HepG2 (cell line): ENCODE data around the gene ASXL1.

Source experiments
- ADNP ChIP-seq: sonication (generic); formaldehyde crosslinking; IDR thresholded peaks from 2 replicates; pipeline ENCODE4 v1.4.0; 2020; ENCODE audit warnings: missing genetic modification reagents
- CCAR2 ChIP-seq: fragments of 200-400 bp; formaldehyde crosslinking; optimal IDR thresholded peaks from 2 replicates; pipeline ENCODE3; 2018; ENCODE audit warnings: low read depth, mild to moderate bottlenecking, low read length, moderate library complexity
- POLR2A ChIP-seq, 2 experiments: IDR thresholded peaks; 2 replicates each; pipeline ENCODE4 v1.6.1; 2011; ENCODE audit warnings: low read depth in 2 of 2, low read length in 2 of 2, mild to moderate bottlenecking in 1 of 2, moderate library complexity in 1 of 2; ENCODE audit not compliant: insufficient read depth in 1 of 2
- ZNF83 ChIP-seq: sonication (generic); formaldehyde crosslinking; IDR thresholded peaks from 2 replicates; pipeline ENCODE4 v1.4.0; 2020; ENCODE audit warnings: missing genetic modification reagents, mild to moderate bottlenecking, borderline replicate concordance
- TF ChIP-seq, protein P1 (sequence below): sonication (generic); formaldehyde crosslinking; IDR thresholded peaks from 2 replicates; pipeline ENCODE4 v1.4.0; 2020; ENCODE audit warnings: mild to moderate bottlenecking, missing genetic modification reagents, borderline replicate concordance

DNA sequence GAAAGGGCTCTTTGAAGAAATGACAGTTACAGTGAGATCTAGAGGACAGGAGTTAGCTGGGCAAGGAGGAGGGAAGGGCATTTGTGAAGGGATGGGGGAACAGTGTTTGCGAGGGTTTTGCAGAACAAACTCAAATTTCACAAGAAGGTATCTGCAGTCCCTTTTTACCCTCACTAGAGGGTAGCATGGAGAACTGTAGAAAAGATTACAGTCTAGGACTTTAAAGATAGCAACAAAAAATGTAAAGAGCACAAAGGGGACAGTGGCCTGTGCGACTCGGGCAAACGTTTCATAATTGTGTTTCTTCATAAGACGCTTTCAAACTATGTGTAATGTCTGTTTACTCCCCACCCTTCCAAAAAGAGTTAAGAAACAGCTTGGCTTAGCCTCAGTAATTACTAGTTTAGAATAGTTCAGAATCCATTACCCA, 21.2 kb upstream of the ASXL1 start:
- no peak for TF ChIP-seq ADNP (CRISPR knock-in tag)
- TF ChIP-seq POLR2A (IDR thresholded peaks at IDR 0.05; ENCODE audit: insufficient read depth in 1 of 2, low read depth in 2 of 2, low read length in 2 of 2): no peak
- TF ChIP-seq, protein P1, sequence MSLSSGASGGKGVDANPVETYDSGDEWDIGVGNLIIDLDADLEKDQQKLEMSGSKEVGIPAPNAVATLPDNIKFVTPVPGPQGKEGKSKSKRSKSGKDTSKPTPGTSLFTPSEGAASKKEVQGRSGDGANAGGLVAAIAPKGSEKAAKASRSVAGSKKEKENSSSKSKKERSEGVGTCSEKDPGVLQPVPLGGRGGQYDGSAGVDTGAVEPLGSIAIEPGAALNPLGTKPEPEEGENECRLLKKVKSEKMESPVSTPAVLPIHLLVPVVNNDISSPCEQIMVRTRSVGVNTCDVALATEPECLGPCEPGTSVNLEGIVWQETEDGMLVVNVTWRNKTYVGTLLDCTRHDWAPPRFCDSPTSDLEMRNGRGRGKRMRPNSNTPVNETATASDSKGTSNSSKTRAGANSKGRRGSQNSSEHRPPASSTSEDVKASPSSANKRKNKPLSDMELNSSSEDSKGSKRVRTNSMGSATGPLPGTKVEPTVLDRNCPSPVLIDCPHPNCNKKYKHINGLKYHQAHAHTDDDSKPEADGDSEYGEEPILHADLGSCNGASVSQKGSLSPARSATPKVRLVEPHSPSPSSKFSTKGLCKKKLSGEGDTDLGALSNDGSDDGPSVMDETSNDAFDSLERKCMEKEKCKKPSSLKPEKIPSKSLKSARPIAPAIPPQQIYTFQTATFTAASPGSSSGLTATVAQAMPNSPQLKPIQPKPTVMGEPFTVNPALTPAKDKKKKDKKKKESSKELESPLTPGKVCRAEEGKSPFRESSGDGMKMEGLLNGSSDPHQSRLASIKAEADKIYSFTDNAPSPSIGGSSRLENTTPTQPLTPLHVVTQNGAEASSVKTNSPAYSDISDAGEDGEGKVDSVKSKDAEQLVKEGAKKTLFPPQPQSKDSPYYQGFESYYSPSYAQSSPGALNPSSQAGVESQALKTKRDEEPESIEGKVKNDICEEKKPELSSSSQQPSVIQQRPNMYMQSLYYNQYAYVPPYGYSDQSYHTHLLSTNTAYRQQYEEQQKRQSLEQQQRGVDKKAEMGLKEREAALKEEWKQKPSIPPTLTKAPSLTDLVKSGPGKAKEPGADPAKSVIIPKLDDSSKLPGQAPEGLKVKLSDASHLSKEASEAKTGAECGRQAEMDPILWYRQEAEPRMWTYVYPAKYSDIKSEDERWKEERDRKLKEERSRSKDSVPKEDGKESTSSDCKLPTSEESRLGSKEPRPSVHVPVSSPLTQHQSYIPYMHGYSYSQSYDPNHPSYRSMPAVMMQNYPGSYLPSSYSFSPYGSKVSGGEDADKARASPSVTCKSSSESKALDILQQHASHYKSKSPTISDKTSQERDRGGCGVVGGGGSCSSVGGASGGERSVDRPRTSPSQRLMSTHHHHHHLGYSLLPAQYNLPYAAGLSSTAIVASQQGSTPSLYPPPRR (CRISPR knock-in tag): 0 out of 2 replicates have a peak, but pooled peaks have one; percentile 17
- no peak for TF ChIP-seq ZNF83
- no peak for TF ChIP-seq CCAR2
